Fibroblast of skin of right quadriceps (primary cell): ENCODE data around the gene ASPSCR1.
"Not testable (repeated sequence)": the region's sequence is repeated elsewhere in the genome, so short reads cannot be mapped to it uniquely, and the experiment has no call there.

Source experiments
- DNase-seq: peaks from one replicate; pipeline ENCODE4 v3.0.0-alpha.2; 2013

Gene ASPSCR1

GRCh38 chr17:81960130-81960958, 17.1 kb upstream of the ASPSCR1 start:
- DNase-seq: no peak

GRCh38 chr17:81961087-81961511, 16.3 kb upstream of the ASPSCR1 start, which contains the start of gene NOTUM:
NOTUM (minus strand) TSS chr17:81961187; CDS start chr17:81960909, 278 bp downstream.
- DNase-seq: peak; percentile 36

GRCh38 chr17:81961521-81962498, 15.6 kb upstream of the ASPSCR1 start:
- no peak for DNase-seq

- no peak for DNase-seq
Measured at GRCh38 chr17:81962499-81963441, 14.7 kb upstream of the ASPSCR1 start.

- DNase-seq: no peak
Measured at GRCh38 chr17:81964081-81964849, 13.2 kb upstream of the ASPSCR1 start.

GRCh38 chr17:81966343-81967243, 10.8 kb upstream of the ASPSCR1 start:
- DNase-seq: no peak

- no peak for DNase-seq
Measured at GRCh38 chr17:81967244-81967532, 10.2 kb upstream of the ASPSCR1 start.

GRCh38 chr17:81967533-81968395, 9.7 kb upstream of the ASPSCR1 start:
- peak; percentile 50 for DNase-seq

GRCh38 chr17:81968396-81968745, 9.1 kb upstream of the ASPSCR1 start:
- no peak for DNase-seq

GRCh38 chr17:81968850-81969812, 8.3 kb upstream of the ASPSCR1 start:
- DNase-seq: no peak

- no peak for DNase-seq
Measured at GRCh38 chr17:81973432-81973831, 4.0 kb upstream of the ASPSCR1 start.

- no peak for DNase-seq
Measured at GRCh38 chr17:81976332-81977210, 858 bp upstream of the ASPSCR1 start.

GRCh38 chr17:81978524-81979298, 1.3 kb downstream of the ASPSCR1 start:
- no peak for DNase-seq

GRCh38 chr17:81980122-81980521, 2.7 kb downstream of the ASPSCR1 start:
- no peak for DNase-seq

GRCh38 chr17:81980707-81981343, 3.4 kb downstream of the ASPSCR1 start:
- no peak for DNase-seq

- DNase-seq: not testable (repeated sequence)
Measured at GRCh38 chr17:81981511-81981910, 4.1 kb downstream of the ASPSCR1 start.
